Activated CD4-positive, alpha-beta memory T cell treated with anti-CD3 and anti-CD28 coated beads for 36 hours (primary cell): Measurements from ENCODE around the gene NEK6. TPM values are rescaled to one million over a fixed set of nuclear protein-coding genes. Genes with fewer than 3 reads are reported as not detected.
A peak's percentile ranks its signal among the peaks of the same experiment; 100 is the strongest.

Source experiments
- CTCF ChIA-PET: fragments of 350-600 bp; sonication (Branson Sonifier 250); formaldehyde crosslinking; loops from one replicate; lab custom pipeline; 2021; ENCODE audit warnings: antibody characterized with exemption, inconsistent platforms; lab: Charles Lee
- POLR2A ChIA-PET: fragments of 350-600 bp; sonication (Branson Sonifier 250); formaldehyde crosslinking; loops from one replicate; lab custom pipeline; 2021; ENCODE audit warnings: antibody characterized with exemption; lab: Charles Lee
- DNase-seq: peaks from one replicate; pipeline ENCODE4 v3.0.0-alpha.2; 2020
- H3K27ac Mint-ChIP-seq: one replicate; pipeline ENCODE4 v1.8.0; 2021; ENCODE audit warnings: mixed read lengths
- H3K27me3 Mint-ChIP-seq: one replicate; pipeline ENCODE4 v1.8.0; 2021; ENCODE audit warnings: mixed read lengths
- H3K36me3 Mint-ChIP-seq: one replicate; pipeline ENCODE4 v1.8.0; 2021; ENCODE audit warnings: mixed read lengths
- H3K4me1 Mint-ChIP-seq: one replicate; pipeline ENCODE4 v1.8.0; 2021; ENCODE audit warnings: low read depth, mixed read lengths
- H3K4me3 Mint-ChIP-seq: one replicate; pipeline ENCODE4 v1.8.0; 2021; ENCODE audit warnings: mild to moderate bottlenecking, mixed read lengths
- H3K9me3 Mint-ChIP-seq: one replicate; pipeline ENCODE4 v1.8.0; 2021; ENCODE audit warnings: mixed read lengths
- intact Hi-C: fragments of 100-400 bp; cut with micrococcal nuclease; formaldehyde crosslinking; loops from one replicate; pipeline ENCODE4 v1.15.1; 2023
- total RNA-seq, 2 experiments: library from RNA; stranded (reverse); gene quantifications; one replicate each; pipeline ENCODE4 v1.2.3, GENCODE V29; 2021

The NEK6 gene
- total RNA-seq, result 10 to 100 TPM; 16.1 to 18.8 TPM

GRCh38 chr9:124257844-124258606, at the start of gene NEK6:
Gene NEK6 (plus strand): TSS chr9:124257949. CDS start chr9:124301965, 44,016 bp downstream.
- DNase-seq, result peak; percentile 39
- Mint-ChIP-seq H3K9me3 (no peaks in the 10 kb centered on the region), H3K36me3 (peaks cover 2% of the 10 kb centered on the region), H3K4me1 (peaks cover 73% of the 10 kb centered on the region), H3K4me3 (peak within 1 kb of the TSS; percentile 92), H3K27me3 (peaks cover 15% of the 10 kb centered on the region), H3K27ac (peak within 1 kb of the TSS; percentile 81)
- ChIA-PET POLR2A (interaction anchor here (1.0 to 1.2 kb wide), 2 partner anchors 28 to 41 kb away, joined by 3 to 4 read pairs; no protein-coding TSS in a partner anchor), CTCF (no interaction called here)
- intact Hi-C loops, result no loop called here

- peak overlapping the region; percentile 19 for H3K27ac Mint-ChIP-seq
- peak; percentile 65 for DNase-seq
- intact Hi-C loops, result no loop called here
- H3K9me3 Mint-ChIP-seq, result no peaks in the 10 kb centered on the region
- ChIA-PET POLR2A (interaction anchor here (1.5 kb wide), 1 partner anchor 9 kb away, joined by 3 read pairs; no protein-coding TSS in a partner anchor), CTCF (interaction anchor here (1.0 kb wide), 1 partner anchor 9 kb away, joined by 3 read pairs; no protein-coding TSS in a partner anchor)
- H3K4me1 Mint-ChIP-seq, result peaks cover 58% of the 10 kb centered on the region
- H3K4me3 Mint-ChIP-seq, result no peak overlapping the region
- H3K27me3 Mint-ChIP-seq, result peaks cover 4% of the 10 kb centered on the region
- H3K36me3 Mint-ChIP-seq, result peaks cover 5% of the 10 kb centered on the region
Observed at GRCh38 chr9:124208571-124208970, 49.2 kb upstream of the NEK6 start.

- ChIA-PET CTCF (interaction anchor here (1.4 kb wide), 1 partner anchor 45 kb away, joined by 4 read pairs; no protein-coding TSS in a partner anchor), POLR2A (interaction anchor here (0.9 to 1.5 kb wide), 2 partner anchors 9 to 77 kb away, joined by 3 read pairs; no protein-coding TSS in a partner anchor)
- H3K9me3 Mint-ChIP-seq, result no peaks in the 10 kb centered on the region
- no peak overlapping the region for H3K4me3 Mint-ChIP-seq
- no peaks in the 10 kb centered on the region for H3K36me3 Mint-ChIP-seq
- no peak overlapping the region for H3K27ac Mint-ChIP-seq
- intact Hi-C loops, result no loop called here
- peaks cover 58% of the 10 kb centered on the region for H3K4me1 Mint-ChIP-seq
- no peak for DNase-seq
- peaks cover 4% of the 10 kb centered on the region for H3K27me3 Mint-ChIP-seq
Observed at GRCh38 chr9:124209279-124209678, 48.5 kb upstream of the NEK6 start.

GRCh38 chr9:124209774-124210173, 48.0 kb upstream of the NEK6 start:
- H3K4me3 Mint-ChIP-seq, result no peak overlapping the region
- H3K4me1 Mint-ChIP-seq, result peaks cover 62% of the 10 kb centered on the region
- ChIA-PET CTCF (interaction anchor here (1.4 kb wide), 1 partner anchor 45 kb away, joined by 4 read pairs; no protein-coding TSS in a partner anchor), POLR2A (interaction anchor here (0.9 kb wide), 1 partner anchor 77 kb away, joined by 3 read pairs; no protein-coding TSS in a partner anchor)
- no peaks in the 10 kb centered on the region for H3K9me3 Mint-ChIP-seq
- peaks cover 4% of the 10 kb centered on the region for H3K27me3 Mint-ChIP-seq
- DNase-seq, result no peak
- intact Hi-C loops, result loop anchor here (1.0 kb wide), 4 partner anchors 7 to 77 kb away; no protein-coding TSS in a partner anchor
- no peaks in the 10 kb centered on the region for H3K36me3 Mint-ChIP-seq
- H3K27ac Mint-ChIP-seq, result no peak overlapping the region

- ChIA-PET POLR2A (interaction anchor here (0.5 kb wide), 1 partner anchor 182 kb away, joined by 4 read pairs; no protein-coding TSS in a partner anchor), CTCF (interaction anchor here (1.4 kb wide), 1 partner anchor 44 kb away, joined by 4 read pairs; no protein-coding TSS in a partner anchor)
- DNase-seq, result peak; percentile 77
- no peaks in the 10 kb centered on the region for H3K36me3 Mint-ChIP-seq
- peaks cover 2% of the 10 kb centered on the region for H3K27me3 Mint-ChIP-seq
- peaks cover 71% of the 10 kb centered on the region for H3K4me1 Mint-ChIP-seq
- H3K9me3 Mint-ChIP-seq, result no peaks in the 10 kb centered on the region
- no peak overlapping the region for H3K4me3 Mint-ChIP-seq
- intact Hi-C loops, result loop anchor here (1.0 kb wide), 4 partner anchors 8 to 76 kb away; no protein-coding TSS in a partner anchor
- no peak overlapping the region for H3K27ac Mint-ChIP-seq
Observed at GRCh38 chr9:124210697-124211096, 47.1 kb upstream of the NEK6 start.

GRCh38 chr9:124212381-124213050, 45.2 kb upstream of the NEK6 start:
- Mint-ChIP-seq H3K4me1 (peaks cover 78% of the 10 kb centered on the region), H3K27ac (no peak overlapping the region), H3K9me3 (no peaks in the 10 kb centered on the region), H3K27me3 (no peaks in the 10 kb centered on the region), H3K4me3 (no peak overlapping the region), H3K36me3 (no peaks in the 10 kb centered on the region)
- DNase-seq, result no peak
- CTCF ChIA-PET, result no interaction called here
- intact Hi-C loops, result no loop called here
- POLR2A ChIA-PET, result interaction anchor here (0.7 kb wide), 1 partner anchor 74 kb away, joined by 3 read pairs; no protein-coding TSS in a partner anchor

- H3K4me1 Mint-ChIP-seq, result peaks cover 86% of the 10 kb centered on the region
- no peaks in the 10 kb centered on the region for H3K36me3 Mint-ChIP-seq
- H3K9me3 Mint-ChIP-seq, result no peaks in the 10 kb centered on the region
- DNase-seq, result no peak
- no peaks in the 10 kb centered on the region for H3K27me3 Mint-ChIP-seq
- H3K4me3 Mint-ChIP-seq, result no peak overlapping the region
- CTCF ChIA-PET, result no interaction called here
- POLR2A ChIA-PET, result no interaction called here
- intact Hi-C loops, result no loop called here
- no peak overlapping the region for H3K27ac Mint-ChIP-seq
Observed at GRCh38 chr9:124213396-124213795, 44.4 kb upstream of the NEK6 start.

GRCh38 chr9:124214116-124214515, 43.6 kb upstream of the NEK6 start:
- no peak overlapping the region for H3K27ac Mint-ChIP-seq
- H3K9me3 Mint-ChIP-seq, result no peaks in the 10 kb centered on the region
- H3K36me3 Mint-ChIP-seq, result no peaks in the 10 kb centered on the region
- no peak overlapping the region for H3K4me3 Mint-ChIP-seq
- CTCF ChIA-PET, result interaction anchor here (1.2 kb wide), 1 partner anchor 12 kb away, joined by 6 read pairs; no protein-coding TSS in a partner anchor
- peaks cover 86% of the 10 kb centered on the region for H3K4me1 Mint-ChIP-seq
- POLR2A ChIA-PET, result no interaction called here
- no peak for DNase-seq
- no peaks in the 10 kb centered on the region for H3K27me3 Mint-ChIP-seq
- intact Hi-C loops, result no loop called here

- H3K27ac Mint-ChIP-seq, result no peak overlapping the region
- ChIA-PET POLR2A (interaction anchor here (1.0 kb wide), 1 partner anchor 11 kb away, joined by 3 read pairs; no protein-coding TSS in a partner anchor), CTCF (interaction anchor here (1.2 kb wide), 1 partner anchor 13 kb away, joined by 6 read pairs; no protein-coding TSS in a partner anchor)
- H3K27me3 Mint-ChIP-seq, result no peaks in the 10 kb centered on the region
- peaks cover 82% of the 10 kb centered on the region for H3K4me1 Mint-ChIP-seq
- H3K9me3 Mint-ChIP-seq, result no peaks in the 10 kb centered on the region
- intact Hi-C loops, result no loop called here
- peak; percentile 12 for DNase-seq
- no peaks in the 10 kb centered on the region for H3K36me3 Mint-ChIP-seq
- no peak overlapping the region for H3K4me3 Mint-ChIP-seq
Observed at GRCh38 chr9:124214596-124215367, 43.0 kb upstream of the NEK6 start.

- Mint-ChIP-seq H3K27ac (no peak overlapping the region), H3K36me3 (no peaks in the 10 kb centered on the region)
- intact Hi-C loops, result no loop called here
Observed at GRCh38 chr9:124215368-124215910, 42.3 kb upstream of the NEK6 start.

More at GRCh38 chr9:124215368-124215910, 42.3 kb upstream of the NEK6 start:
- ChIA-PET POLR2A (interaction anchor here (1.0 kb wide), 1 partner anchor 12 kb away, joined by 3 read pairs; no protein-coding TSS in a partner anchor), CTCF (interaction anchor here (1.2 to 2.6 kb wide), 2 partner anchors 13 to 88 kb away, joined by 6 to 12 read pairs; no protein-coding TSS in a partner anchor)
- H3K9me3 Mint-ChIP-seq, result no peaks in the 10 kb centered on the region
- peak; percentile 5 for DNase-seq
- H3K27me3 Mint-ChIP-seq, result no peaks in the 10 kb centered on the region
- H3K4me3 Mint-ChIP-seq, result no peak overlapping the region
- peaks cover 78% of the 10 kb centered on the region for H3K4me1 Mint-ChIP-seq
